ENCODE measurements around the gene ARHGAP9.
"Not testable (repeated sequence)": the region's sequence is repeated elsewhere in the genome, so short reads cannot be mapped to it uniquely, and the experiment has no call there.

ARHGAP9 gene

DNA sequence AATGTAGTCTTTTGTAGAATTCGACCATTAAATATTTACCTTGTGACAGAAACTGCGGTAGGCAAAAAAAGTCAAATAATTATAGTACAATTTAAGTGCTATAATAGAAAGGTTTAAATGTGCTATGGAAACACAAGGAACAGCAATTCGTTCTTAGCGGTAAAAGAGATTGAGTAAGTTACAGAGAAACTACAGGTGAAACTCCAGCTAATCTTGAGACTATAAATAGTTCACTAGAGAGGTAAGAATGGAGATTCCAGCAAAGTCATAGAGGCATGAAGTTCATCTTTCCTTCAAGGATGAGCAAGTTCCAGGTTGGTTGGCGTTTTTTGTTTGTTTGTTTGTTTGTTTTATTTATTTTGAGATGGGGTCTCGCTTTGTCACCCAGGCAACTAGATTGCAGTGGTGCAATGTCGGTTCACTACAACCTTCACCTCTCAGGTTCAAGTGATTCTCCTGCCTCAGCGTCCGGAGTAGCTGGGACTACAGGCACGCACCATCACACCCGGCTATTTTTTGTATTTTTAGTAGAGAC is 47.9 kb downstream of the ARHGAP9 start:
- DNase-seq, result no peak

DNA sequence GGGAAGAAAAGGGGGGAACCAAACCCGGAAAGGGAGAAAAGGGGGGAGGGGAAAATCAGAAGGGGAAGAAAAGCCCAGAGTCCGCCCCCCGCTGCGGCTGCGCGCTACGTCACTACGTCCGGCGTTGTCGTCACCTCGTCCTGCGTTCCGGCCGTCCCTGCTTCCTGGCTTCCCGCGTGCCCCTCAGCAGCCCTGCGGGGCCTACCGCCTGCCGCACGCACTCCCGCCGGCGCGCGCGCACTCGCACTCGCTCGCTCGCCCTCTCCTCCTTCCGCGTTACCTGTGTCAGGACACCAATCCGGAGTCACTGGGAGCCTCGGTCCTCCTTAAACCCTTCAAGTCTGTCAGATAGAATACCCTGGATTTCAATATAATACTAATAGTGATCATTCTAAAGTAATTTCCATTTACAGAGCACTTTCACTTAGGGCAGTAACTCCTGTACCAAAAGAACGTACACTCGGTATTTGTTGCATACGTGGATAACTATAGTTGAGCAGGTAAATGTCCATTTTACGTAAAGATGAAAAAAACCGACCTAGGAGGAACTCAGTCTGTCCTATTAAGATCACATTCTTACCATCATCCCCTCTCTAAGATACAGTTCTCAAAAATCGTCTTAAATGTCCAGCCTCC is 48.6 kb downstream of the ARHGAP9 start, which contains the start of gene R3HDM2:
Gene R3HDM2 (minus strand): TSS at position 113 of the 636 bp plus-strand sequence. CDS start 120,615 bp downstream, outside the sequence.
- peak; percentile 96 for DNase-seq

GRCh38 chr12:57430112-57430930 is 49.3 kb downstream of the ARHGAP9 start:
- peak; percentile 22 for DNase-seq

DNA sequence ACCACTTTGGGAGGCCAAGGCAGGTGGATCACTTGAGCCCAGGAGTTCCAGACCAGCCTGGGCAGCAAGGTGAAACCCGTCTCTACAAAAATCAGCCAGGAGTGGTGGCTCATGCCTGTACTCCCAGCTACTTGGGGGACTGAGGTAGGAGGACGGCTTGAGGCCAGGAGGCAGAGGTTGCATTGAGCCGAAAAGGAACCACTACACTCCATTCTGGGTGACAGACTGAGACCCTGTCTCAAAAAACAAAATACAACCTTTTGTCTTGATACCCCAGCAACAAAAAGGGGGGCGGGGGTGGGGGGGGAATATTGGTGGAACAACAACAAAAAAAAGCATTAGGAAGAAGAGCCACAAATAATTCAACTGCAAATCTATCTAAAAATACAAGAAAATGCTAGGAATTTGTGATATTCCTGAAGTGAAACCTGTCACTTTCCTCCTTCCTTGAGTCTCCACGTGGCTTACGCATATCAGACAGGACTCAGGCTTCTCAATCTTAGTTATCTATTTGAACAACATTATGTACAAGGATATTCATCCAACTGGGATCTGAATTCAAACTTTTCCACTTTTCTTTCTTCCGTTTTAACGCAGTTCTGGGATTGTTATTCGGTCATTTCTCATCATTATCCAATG is 50.1 kb downstream of the ARHGAP9 start:
- DNase-seq, result peak; percentile 11

- DNase-seq, result no peak
Observed at GRCh38 chr12:57428965-57429364, 50.7 kb downstream of the ARHGAP9 start.

DNA sequence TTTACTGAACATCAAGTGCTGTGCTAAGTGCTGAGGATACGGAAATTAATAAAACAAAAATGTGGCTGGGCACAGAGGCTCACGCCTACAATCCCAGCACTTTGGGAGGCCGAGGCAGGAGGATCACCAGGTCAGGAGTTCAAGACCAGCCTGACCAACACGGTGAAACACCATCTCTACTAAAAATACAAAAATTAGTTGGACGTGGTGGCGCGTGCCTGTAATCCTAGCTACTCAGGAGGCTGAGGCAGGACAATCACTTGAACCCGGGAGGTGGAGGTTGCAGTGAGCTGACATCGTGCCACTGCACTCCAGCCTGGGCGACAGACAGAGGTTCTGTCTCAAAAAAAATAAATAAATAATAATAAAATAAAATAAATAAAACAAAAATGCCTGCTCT is 52.7 kb downstream of the ARHGAP9 start:
- DNase-seq, result not testable (repeated sequence)

All from HCEC 1CT (cell line).